Osteocyte (in vitro differentiated cells): ENCODE data around the gene HECW1. TPM values are rescaled to one million over a fixed set of nuclear protein-coding genes. Genes with fewer than 3 reads are reported as not detected.
A peak's percentile ranks its signal among the peaks of the same experiment; 100 is the strongest.

ENCODE experiments used
- DNase-seq: peaks from one replicate; pipeline ENCODE4 v3.0.0; 2021; ENCODE audit warnings: mixed read lengths; ENCODE audit not compliant: unreplicated experiment; ENCODE audit errors: extremely low spot score
- H3K27ac Mint-ChIP-seq: one replicate; pipeline ENCODE4 v1.8.0; 2021; ENCODE audit warnings: mild to moderate bottlenecking, mixed read lengths; ENCODE audit not compliant: unreplicated experiment
- H3K27me3 Mint-ChIP-seq: one replicate; pipeline ENCODE4 v1.8.0; 2021; ENCODE audit warnings: mixed read lengths; ENCODE audit not compliant: unreplicated experiment
- H3K36me3 Mint-ChIP-seq: one replicate; pipeline ENCODE4 v1.8.0; 2021; ENCODE audit warnings: mixed read lengths; ENCODE audit not compliant: unreplicated experiment
- H3K4me1 Mint-ChIP-seq: one replicate; pipeline ENCODE4 v1.8.0; 2021; ENCODE audit warnings: mixed read lengths; ENCODE audit not compliant: unreplicated experiment
- H3K4me3 Mint-ChIP-seq: one replicate; pipeline ENCODE4 v1.8.0; 2021; ENCODE audit warnings: mild to moderate bottlenecking, moderate library complexity, mixed read lengths; ENCODE audit not compliant: unreplicated experiment
- H3K9me3 Mint-ChIP-seq: one replicate; pipeline ENCODE4 v1.8.0; 2021; ENCODE audit warnings: mixed read lengths; ENCODE audit not compliant: unreplicated experiment
- CTCF ChIP-seq: fragments of 200-600 bp; sonication (generic); IDR thresholded peaks from 2 replicates; pipeline ENCODE4 v1.5.0; 2021; ENCODE audit warnings: antibody characterized with exemption, mild to moderate bottlenecking, moderate library complexity
- total RNA-seq: library from RNA; stranded (reverse); gene quantifications from 2 replicates; pipeline ENCODE4 v1.2.1, GENCODE V29; 2021

Gene HECW1
- total RNA-seq, 1 donor from 2014 or later = 0.16 TPM

GRCh38 chr7:43530553-43531410 is 418.3 kb downstream of the HECW1 start:
- Mint-ChIP-seq H3K4me3 (no peak overlapping the region), H3K36me3 (no peaks in the 10 kb centered on the region), H3K4me1 (peaks cover 25% of the 10 kb centered on the region), H3K27me3 (no peaks in the 10 kb centered on the region), H3K9me3 (no peaks in the 10 kb centered on the region), H3K27ac (no peak overlapping the region)
- no peak for DNase-seq
- TF ChIP-seq CTCF = no peak

- no peak overlapping the region for H3K27ac Mint-ChIP-seq
- no peaks in the 10 kb centered on the region for H3K9me3 Mint-ChIP-seq
- no peak for TF ChIP-seq CTCF
- DNase-seq = no peak
- H3K4me1 Mint-ChIP-seq = peaks cover 34% of the 10 kb centered on the region
- H3K27me3 Mint-ChIP-seq = no peaks in the 10 kb centered on the region
- no peak overlapping the region for H3K4me3 Mint-ChIP-seq
- no peaks in the 10 kb centered on the region for H3K36me3 Mint-ChIP-seq
Measured at GRCh38 chr7:43531700-43532099, 419.3 kb downstream of the HECW1 start.

- H3K36me3 Mint-ChIP-seq = no peaks in the 10 kb centered on the region
- no peaks in the 10 kb centered on the region for H3K27me3 Mint-ChIP-seq
- H3K4me1 Mint-ChIP-seq = peaks cover 56% of the 10 kb centered on the region
- H3K4me3 Mint-ChIP-seq = no peak overlapping the region
- H3K9me3 Mint-ChIP-seq = no peaks in the 10 kb centered on the region
- no peak for DNase-seq
- TF ChIP-seq CTCF = no peak
- peak overlapping the region; percentile 95 for H3K27ac Mint-ChIP-seq
Measured at GRCh38 chr7:43533801-43534479, 421.5 kb downstream of the HECW1 start.

GRCh38 chr7:43535031-43535451 is 422.6 kb downstream of the HECW1 start:
- TF ChIP-seq CTCF = no peak
- no peak for DNase-seq
- H3K27ac Mint-ChIP-seq = peak overlapping the region; percentile 95
- no peaks in the 10 kb centered on the region for H3K9me3 Mint-ChIP-seq
- no peaks in the 10 kb centered on the region for H3K27me3 Mint-ChIP-seq
- peak overlapping the region; percentile 36 for H3K4me3 Mint-ChIP-seq
- no peaks in the 10 kb centered on the region for H3K36me3 Mint-ChIP-seq
- H3K4me1 Mint-ChIP-seq = peaks cover 56% of the 10 kb centered on the region
